NB4 (cell line): Measurements from ENCODE around the gene TCF4.

Experiments used
- DNase-seq: peaks from one replicate; pipeline ENCODE4 v3.0.0; 2010; ENCODE audit warnings: low read depth
- H3K4me3 ChIP-seq: one replicate; pipeline ENCODE4 v1.5.1; 2011; ENCODE audit warnings: mild to moderate bottlenecking, low read depth, low read length, moderate library complexity
- MYC ChIP-seq: IDR thresholded peaks from 2 replicates; pipeline ENCODE4 v1.6.1; 2011; ENCODE audit warnings: low read depth, low read length
- POLR2A ChIP-seq: IDR thresholded peaks from 2 replicates; pipeline ENCODE4 v1.6.1; 2011; ENCODE audit warnings: mild to moderate bottlenecking; ENCODE audit not compliant: insufficient read length; ENCODE audit errors: extremely low read depth
- TF ChIP-seq, protein P1 (sequence below): IDR thresholded peaks from one replicate; pipeline ENCODE4 v1.5.1; 2012; ENCODE audit warnings: low read depth, low read length
- TF ChIP-seq, protein P2 (sequence below): IDR thresholded peaks from 2 replicates; pipeline ENCODE4 v1.6.1; 2011; ENCODE audit warnings: low read depth, low read length

TCF4 gene

DNA sequence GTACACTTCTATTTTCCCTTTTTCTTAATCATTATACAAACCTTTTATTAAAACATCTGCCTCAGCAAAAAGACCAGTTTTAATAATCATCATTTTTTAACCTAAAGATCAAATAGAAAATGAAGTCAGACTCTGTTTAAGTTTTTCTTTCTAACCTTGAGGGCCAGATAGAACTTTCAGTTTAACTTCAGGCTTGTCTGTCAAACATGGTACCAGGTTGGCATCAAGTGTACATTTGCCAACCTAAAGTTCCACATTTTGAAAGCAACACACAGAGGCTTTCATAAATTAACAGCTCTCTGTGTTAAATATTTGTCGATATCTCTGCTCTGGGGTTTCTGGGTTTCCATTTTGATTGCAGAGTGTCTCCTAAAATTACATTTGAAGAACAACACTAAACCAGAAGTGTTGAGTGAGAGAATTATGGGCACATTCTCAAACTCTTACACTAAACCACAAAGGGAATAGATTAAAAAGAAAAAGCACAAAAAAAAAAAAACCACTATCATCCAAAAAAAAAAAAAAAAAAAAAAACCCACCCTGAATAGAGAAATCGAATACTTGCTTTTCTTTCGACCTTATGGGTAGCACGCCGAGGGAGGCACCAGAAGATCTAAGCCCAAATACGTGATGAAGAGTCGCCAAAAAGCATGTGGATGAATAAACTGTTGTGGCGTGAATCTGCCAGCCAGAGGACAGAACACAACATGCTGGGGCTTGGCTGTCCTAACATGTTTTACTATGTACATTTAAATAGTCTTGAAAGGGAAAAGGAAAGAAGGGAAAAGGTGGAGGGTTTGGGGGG, 166.2 kb downstream of the TCF4 start:
- TF ChIP-seq POLR2A (no peak), MYC (no peak)
- TF ChIP-seq, protein P1, sequence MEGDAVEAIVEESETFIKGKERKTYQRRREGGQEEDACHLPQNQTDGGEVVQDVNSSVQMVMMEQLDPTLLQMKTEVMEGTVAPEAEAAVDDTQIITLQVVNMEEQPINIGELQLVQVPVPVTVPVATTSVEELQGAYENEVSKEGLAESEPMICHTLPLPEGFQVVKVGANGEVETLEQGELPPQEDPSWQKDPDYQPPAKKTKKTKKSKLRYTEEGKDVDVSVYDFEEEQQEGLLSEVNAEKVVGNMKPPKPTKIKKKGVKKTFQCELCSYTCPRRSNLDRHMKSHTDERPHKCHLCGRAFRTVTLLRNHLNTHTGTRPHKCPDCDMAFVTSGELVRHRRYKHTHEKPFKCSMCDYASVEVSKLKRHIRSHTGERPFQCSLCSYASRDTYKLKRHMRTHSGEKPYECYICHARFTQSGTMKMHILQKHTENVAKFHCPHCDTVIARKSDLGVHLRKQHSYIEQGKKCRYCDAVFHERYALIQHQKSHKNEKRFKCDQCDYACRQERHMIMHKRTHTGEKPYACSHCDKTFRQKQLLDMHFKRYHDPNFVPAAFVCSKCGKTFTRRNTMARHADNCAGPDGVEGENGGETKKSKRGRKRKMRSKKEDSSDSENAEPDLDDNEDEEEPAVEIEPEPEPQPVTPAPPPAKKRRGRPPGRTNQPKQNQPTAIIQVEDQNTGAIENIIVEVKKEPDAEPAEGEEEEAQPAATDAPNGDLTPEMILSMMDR, result no peak
- TF ChIP-seq, protein P2, sequence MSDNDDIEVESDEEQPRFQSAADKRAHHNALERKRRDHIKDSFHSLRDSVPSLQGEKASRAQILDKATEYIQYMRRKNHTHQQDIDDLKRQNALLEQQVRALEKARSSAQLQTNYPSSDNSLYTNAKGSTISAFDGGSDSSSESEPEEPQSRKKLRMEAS, result no peak
- H3K4me3 ChIP-seq, result no peak overlapping the region
- DNase-seq, result no peak

DNA sequence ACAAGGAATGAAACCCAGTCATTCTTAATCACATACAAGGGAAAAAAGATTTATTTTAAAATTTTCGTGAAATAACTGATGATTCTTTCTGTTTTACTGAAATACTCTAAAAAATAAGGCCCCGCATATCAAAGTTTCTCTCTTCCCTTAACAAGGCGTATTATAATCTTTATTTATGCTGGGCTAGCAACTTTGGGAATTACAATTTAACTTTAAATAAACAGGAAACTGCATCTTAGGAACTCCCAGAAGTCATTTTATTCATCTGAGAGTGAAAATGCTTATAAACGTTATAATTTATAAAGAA, 166.7 kb downstream of the TCF4 start:
- H3K4me3 ChIP-seq, result no peak overlapping the region
- TF ChIP-seq, protein P1, result no peak
- TF ChIP-seq, protein P2, result no peak
- TF ChIP-seq MYC, result no peak
- TF ChIP-seq POLR2A, result no peak

DNA sequence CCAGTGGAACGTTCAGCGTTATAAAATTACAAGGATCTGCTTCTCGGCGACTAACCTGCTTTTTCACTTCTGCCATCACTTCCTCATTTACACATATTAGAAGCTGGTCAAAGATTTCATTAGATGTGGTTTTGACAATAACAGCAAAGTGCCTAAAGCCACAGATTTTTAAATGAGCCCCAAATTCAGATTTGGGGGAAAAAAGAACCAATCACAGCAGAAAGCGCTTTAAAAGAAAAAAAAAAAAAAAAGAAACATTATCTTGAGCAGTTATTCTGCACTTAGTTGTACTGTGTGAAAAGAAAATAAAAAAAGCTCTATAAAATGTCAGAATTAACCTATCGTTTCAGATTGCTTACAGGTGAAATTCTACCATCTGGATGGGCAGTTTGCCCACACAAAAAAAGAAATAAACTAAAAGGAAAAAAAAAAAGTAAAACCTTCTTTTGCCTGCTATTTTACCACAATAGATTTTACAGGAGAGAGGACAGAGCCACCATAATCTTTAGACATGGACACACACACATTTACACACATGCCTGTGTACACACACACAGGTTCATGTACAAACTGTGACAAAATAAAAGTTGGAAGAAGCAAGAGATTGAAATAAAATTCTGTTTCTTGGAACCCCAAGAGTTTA, 167.2 kb downstream of the TCF4 start:
- peak; percentile 2 for DNase-seq
- H3K4me3 ChIP-seq, result no peak overlapping the region
- TF ChIP-seq, protein P2, result no peak
- TF ChIP-seq POLR2A, result no peak
- no peak for TF ChIP-seq MYC
- TF ChIP-seq, protein P1, result no peak

More for the DNA sequence above, 166.7 kb downstream of the TCF4 start:
- no peak for DNase-seq

DNA sequence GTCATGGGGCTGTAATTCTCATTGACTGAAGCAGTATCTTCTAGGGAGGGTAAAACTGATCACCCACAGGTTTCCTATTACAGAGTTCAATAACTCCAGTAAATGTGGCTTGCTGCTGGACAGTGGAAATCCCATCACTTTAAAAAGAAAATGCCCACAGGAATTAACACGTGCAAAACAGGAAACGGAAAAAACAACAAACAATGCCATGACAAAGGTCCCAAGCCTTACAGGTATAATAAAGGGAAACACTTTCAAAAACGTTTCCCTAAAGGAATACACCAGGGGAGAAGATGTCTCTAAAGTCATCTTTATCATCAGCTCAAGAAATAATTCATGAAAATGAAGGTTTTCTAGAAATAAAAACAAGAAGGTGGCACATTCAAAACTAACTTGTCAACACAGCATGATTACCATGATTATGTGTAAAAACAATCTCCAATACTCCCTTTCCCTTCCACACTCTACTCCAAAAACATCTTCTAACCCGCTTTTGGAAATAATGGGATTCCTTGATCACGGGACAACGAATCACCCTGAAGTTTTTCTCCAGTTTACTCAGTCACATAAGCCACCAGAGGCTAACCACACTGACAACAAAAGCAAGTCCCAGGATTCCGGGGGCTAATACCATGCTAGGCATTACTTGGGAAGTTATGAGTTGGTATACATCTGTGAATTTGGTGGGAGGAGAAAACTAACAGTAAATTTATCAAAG, 167.9 kb downstream of the TCF4 start:
- no peak for TF ChIP-seq MYC
- TF ChIP-seq, protein P1, result no peak
- TF ChIP-seq POLR2A, result no peak
- TF ChIP-seq, protein P2, result no peak
- no peak for DNase-seq
- no peak overlapping the region for H3K4me3 ChIP-seq

DNA sequence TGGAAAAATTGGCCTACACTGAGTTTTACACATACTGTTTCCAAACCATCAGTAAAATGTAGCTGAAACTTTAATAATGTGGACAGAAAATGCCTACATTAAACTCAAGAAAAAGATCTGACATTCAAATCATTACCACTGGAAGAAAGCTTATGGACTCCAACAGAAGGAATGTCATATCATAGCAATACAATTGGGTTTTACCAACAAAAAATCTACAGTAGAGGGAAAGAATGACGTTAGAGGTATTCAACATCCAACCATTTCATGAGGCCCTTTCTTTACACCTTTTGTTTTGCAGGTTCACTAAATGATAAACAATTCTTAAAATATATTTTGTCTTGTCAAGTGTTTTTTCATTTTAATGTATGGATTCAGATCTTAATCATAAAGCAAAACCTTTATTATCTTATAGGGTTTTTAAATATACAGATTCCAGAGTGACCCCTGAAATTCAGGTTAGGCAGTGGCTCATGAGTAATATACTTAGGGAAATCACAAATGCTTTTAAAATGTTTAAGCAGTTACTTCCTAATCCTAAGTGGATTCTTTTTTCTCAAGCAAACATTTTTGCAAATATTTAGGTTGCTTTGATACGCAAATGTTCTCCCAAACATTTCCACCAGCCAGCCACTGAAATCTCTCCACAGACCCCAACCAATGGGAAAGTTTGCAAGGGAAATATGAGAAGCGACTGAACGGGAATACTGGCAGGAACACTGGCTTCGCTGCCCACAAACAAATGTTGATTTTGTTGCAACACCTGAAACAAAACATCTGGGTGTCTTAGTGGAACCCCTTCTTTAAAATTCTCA, 168.7 kb downstream of the TCF4 start:
- H3K4me3 ChIP-seq, result no peak overlapping the region
- TF ChIP-seq MYC (no peak), POLR2A (no peak)
- TF ChIP-seq, protein P2, result no peak
- TF ChIP-seq, protein P1, result no peak
- DNase-seq, result no peak
